GM18507 (cell line): ENCODE measurements around the gene POU2F1.

Experiments used
- DNase-seq: peaks from one replicate; pipeline ENCODE4 v3.0.0; 2011; ENCODE audit warnings: low read depth; ENCODE audit not compliant: insufficient read length; ENCODE audit errors: extremely low spot score
- FAIRE-seq: peaks from 2 replicates; lab custom pipeline; 2011; peaks lifted over from hg19 to GRCh38; lab: Jason Lieb, UNC

The POU2F1 gene

DNA sequence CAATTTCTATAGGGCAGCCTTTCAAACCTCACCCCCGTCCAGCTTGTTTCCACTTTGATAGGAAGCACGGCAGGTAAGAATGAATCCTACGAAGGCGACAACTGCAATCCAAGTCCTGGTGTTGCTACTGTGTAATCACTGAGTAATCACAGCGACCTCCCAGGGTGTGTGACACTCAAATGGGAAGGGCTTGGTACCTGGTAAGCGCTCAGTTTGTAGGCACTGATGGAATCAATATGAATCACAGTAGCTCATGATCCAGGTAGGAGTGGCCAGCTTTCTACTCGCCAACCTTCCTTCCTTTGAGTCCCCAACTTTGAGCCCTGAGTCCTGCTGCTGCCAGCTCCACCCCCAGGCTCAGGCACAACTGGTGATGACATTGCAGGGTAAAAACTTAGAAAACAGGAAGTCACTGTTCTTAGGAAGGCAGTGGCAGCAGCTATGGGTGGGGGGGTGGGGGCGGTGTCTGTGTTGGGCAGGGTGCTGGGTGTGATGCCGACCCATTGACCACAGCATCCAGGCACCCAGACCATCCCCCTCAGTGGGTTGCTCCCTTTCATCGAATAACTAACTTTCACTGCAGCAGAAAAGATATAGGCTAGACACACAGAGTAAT is 226.9 kb downstream of the POU2F1 start:
- FAIRE-seq (peak; percentile 49), DNase-seq (no peak)

- no peak for FAIRE-seq
- DNase-seq = no peak
Measured at GRCh38 chr1:167450843-167451242, 230.2 kb downstream of the POU2F1 start.

GRCh38 chr1:167452483-167452882 is 231.8 kb downstream of the POU2F1 start:
- no peak for DNase-seq
- FAIRE-seq = no peak

DNA sequence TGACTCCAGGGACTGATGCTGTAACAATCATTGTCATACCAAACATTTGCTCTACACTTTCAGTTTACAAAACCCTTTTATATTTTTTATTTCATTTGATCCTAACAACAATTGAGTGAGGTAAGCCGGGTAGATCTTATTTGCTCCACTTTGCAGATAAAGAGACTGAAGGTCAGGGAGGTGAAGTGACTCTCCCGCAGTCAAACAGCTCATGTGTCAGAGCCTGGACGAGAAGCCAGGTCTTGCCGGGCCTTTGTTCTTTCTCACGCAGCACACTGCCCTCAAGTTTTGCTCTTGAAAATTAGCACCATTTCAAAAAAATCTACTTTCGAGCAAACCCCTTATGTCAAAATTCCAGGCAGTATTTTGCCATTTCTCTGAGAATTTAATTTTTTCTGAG is 232.4 kb downstream of the POU2F1 start:
- no peak for FAIRE-seq

DNA sequence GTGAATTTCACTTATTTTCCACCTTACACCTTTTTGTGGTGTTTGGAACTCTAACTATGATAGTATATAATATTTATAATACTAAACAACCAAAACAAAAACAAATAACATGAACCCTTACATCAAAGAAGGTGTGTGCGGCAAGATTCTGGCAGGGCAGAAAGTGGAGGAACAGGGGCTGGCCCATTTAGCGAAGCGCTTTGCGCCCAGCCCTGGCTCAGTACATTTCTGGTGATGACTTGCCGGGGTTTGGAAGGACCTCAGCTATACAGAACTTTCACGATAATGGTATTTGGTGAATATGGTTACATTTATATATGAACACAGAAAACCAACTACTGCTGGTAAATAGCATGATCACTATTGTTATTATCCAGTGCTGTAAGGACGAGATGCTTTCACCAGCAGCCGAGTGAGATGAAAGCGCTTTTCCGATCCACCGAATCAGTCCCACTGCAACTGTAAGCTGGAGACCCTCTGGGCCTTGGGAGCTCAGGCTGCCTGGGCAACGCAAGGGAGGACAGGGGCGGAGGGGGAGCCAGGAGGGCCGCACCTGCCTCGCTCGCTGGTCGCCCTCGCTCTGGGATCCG is 233.7 kb downstream of the POU2F1 start:
- DNase-seq = no peak
- FAIRE-seq = no peak

More for the DNA sequence above, 232.4 kb downstream of the POU2F1 start:
- DNase-seq = no peak

GRCh38 chr1:167454894-167455785 is 234.5 kb downstream of the POU2F1 start:
- DNase-seq (no peak), FAIRE-seq (no peak)

GRCh38 chr1:167455786-167456446 is 235.2 kb downstream of the POU2F1 start:
- peak; percentile 29 for FAIRE-seq
- no peak for DNase-seq

DNA sequence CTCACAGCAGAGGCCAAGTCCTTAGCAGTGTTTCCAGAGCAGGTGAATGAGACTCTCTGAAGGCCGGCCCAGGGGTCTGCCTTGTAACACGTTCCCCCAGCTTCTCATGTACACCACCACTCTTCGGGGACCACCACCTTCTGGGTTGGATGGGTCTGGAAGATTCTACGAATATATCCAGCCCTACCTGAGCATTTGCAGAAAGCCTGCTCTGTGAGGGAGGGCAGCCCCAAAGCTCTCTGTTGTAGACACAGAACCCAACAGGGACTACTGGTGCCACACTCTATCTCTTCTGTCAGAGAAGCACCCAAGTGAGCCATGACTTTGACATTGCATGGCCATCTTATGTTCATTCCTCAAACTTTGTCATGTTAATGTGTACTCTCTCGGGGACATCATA is 235.8 kb downstream of the POU2F1 start:
- no peak for DNase-seq
- no peak for FAIRE-seq

DNA sequence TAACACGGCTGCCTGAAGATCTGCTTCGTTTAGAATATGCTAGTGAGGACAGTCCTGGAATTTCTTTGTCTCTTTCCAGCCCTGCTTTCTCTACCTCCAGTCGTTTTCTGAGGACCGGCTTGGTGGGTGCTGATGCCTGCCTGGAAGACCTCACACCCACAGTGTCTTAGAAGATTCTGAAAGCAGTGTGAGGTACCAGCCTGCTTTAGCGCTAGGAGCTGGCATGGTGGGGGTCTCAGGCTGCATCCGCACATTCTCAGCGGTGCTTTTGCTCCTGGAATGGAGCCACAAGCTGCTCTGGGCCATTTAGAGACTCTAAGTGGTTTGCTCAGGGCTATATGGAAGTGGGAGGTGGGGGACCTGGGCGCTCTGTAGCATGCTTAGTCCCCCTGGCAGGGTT is 236.2 kb downstream of the POU2F1 start:
- FAIRE-seq = no peak

GRCh38 chr1:167457936-167458584 is 237.4 kb downstream of the POU2F1 start:
- DNase-seq = no peak
- FAIRE-seq = no peak

More for the DNA sequence above, 236.2 kb downstream of the POU2F1 start:
- DNase-seq = no peak

GRCh38 chr1:167460836-167461235 is 240.2 kb downstream of the POU2F1 start:
- no peak for FAIRE-seq
- no peak for DNase-seq

- FAIRE-seq = no peak
- DNase-seq = no peak
Measured at GRCh38 chr1:167462341-167462740, 241.7 kb downstream of the POU2F1 start.

- FAIRE-seq (no peak), DNase-seq (no peak)
Measured at GRCh38 chr1:167463080-167463479, 242.4 kb downstream of the POU2F1 start.

DNA sequence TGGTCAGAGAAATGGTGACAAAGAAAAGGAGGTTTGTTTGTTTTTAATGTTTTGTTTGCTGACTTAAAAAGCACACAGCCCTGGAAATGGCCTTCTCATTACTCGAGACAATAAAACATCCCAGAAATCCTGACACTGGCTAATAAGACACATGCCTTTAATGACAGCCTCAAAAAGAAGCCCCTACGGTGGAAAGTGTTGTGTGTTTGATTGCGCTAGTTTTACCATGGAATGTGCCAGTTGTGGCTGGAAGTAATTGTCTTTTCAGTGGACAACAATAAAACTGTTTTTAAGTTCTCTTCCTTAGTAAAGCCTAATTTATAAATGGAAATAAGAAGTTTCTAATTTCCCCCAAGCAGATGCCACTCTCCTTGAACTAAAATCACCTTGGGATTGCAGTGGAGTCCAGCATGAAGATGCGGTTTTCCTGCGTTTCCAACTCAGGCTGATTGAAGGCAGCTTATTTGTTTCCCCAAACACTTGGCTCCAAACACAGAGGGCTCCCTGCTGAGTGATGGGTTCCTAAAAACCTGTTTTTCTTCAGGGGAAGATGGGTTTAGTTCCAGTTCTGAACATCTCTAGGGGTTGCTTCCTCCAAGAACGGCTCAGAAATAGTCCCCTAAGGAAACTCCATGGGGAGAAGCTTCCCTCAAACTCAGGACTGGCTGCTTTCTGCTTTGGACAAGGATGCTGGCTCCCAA is 243.3 kb downstream of the POU2F1 start:
- DNase-seq = no peak
- FAIRE-seq = no peak

DNA sequence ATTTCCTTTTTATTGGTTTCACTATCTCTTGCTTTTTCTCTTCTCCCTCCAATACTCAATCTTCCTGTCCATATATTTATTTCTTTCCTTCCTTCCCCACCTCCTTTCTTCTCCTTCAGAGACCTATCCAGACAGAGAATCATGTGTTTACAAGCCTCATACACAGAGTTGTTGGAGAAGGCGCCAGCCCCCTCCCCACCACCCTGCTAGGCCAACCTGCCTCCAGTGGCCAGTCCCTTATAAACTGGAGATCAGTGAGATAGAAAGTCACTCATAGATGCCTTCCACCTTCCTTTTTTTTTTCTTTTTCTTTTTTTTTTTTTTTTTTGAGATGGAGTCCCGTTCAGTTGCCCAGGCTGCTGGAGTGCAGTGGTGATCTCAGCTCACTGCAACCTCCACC is 244.3 kb downstream of the POU2F1 start:
- FAIRE-seq (no peak), DNase-seq (no peak)

DNA sequence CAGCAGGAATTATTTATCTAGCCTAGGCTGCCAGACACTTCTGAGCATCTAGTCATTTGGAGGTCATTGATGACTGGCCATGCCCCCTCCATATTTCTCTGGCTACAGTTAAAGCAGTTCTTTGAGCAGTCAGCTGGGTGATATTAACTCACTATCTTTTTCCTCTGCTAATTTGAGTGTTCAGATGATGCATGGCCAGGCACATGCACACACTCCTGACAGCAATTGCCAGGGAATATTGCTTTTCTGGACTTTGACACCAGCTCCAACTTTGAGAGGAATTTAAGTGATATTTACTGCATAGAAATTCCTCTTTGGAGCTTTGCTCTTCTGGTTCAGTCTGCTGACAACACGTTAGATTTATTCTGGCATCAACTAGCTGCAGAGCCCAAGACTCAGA is 245.1 kb downstream of the POU2F1 start:
- FAIRE-seq (no peak), DNase-seq (no peak)

DNA sequence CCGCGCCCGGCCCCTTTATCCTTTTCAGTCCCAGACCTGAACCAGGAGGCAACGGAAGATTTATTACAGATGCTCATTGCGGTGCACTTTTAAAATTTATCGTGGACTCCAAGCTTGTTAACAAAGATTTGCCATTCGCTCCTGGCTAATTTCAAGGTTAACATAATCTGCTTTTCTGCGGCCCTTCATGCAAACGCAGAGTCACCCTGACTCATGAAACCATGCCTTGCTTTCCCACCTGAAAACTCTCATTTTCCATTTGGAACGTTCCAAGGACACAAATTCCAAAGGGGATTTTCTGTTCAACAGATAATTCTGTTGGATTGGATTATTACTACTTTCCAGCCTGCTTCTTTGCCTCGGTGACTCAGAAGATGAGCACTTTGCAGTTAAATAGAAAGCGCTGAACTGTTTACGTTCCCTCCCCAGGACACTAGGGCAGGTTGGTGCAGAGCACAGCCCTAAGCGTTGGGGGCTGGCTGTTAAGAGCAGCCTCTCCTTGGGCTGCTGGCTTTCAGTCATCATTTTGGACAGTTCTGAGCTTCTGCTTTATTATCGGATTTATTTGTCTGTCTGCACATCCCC is 246.5 kb downstream of the POU2F1 start:
- FAIRE-seq = no peak
- no peak for DNase-seq

DNA sequence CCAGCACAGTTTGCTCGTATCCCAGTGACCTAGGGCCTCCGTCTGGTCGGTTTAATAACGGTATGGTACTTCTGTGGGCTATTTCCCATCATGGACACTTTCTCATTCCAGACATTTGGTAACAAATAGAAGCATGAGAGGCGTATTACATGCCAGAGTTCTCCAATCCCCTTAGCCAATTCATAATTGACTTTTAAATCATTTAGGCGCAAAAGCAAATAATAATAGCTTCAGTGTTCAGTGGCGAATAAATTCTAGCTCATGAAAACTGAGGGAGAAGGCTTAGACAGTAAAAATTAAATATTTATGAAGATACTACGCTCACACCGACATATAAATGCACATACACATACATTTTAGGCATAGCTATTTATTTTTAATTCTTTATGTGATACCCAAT is 247.1 kb downstream of the POU2F1 start:
- no peak for DNase-seq
- FAIRE-seq = no peak
